ENCODE results near the gene RNH1. TPM values are rescaled to one million over a fixed set of nuclear protein-coding genes. Genes with fewer than 3 reads are reported as not detected.

RNH1 gene
- total and polyA plus RNA-seq, 10 of the 15 experiments (the other 5 are each of a cell fraction or from before 2014, with no cell fraction given), result 2.3 to 162 (median 72.1) TPM

GRCh38 chr11:529728-530411 lies 22.8 kb upstream of the RNH1 start (continued):
- TF ChIP-seq ASH2L (IDR thresholded peaks at IDR 0.05; ENCODE audit: borderline replicate concordance, low read depth), result no peak
- TF ChIP-seq IRF5 (IDR thresholded peaks at IDR 0.05; ENCODE audit: borderline replicate concordance), result no peak
- TF ChIP-seq CUX1 (IDR thresholded peaks at IDR 0.05; ENCODE audit: insufficient replicate concordance, low read depth, low read length), result no peak
- no peak for TF ChIP-seq CEBPB (IDR thresholded peaks at IDR 0.05; ENCODE audit: borderline replicate concordance in 1 of 2, low read depth in 2 of 2, low read length in 2 of 2)
- TF ChIP-seq JUND (IDR thresholded peaks at IDR 0.05; ENCODE audit: low read depth, low read length), result no peak
- no peak for TF ChIP-seq RFX5 (IDR thresholded peaks at IDR 0.05; ENCODE audit: low read depth, low read length)
- no peak for TF ChIP-seq SUPT20H (IDR thresholded peaks at IDR 0.05; ENCODE audit: borderline replicate concordance, control insufficient read depth, low read depth, low read length)
